ENCODE data around the gene CBX3. TPM values are rescaled to one million over a fixed set of nuclear protein-coding genes. Genes with fewer than 3 reads are reported as not detected.
A peak's percentile ranks its signal among the peaks of the same experiment; 100 is the strongest.

The CBX3 gene
- total RNA-seq, 1 donor from 2014 or later, result 148 TPM

- peak overlapping the region; percentile 100 for H3K4me3 Mint-ChIP-seq (ENCODE audit: unreplicated experiment)
- FAIRE-seq (no peak), DNase-seq (ENCODE audit: low read depth) (no peak)
- H2AFZ ChIP-seq (ENCODE audit: low read depth, low read length), result no peak overlapping the region
- no peak overlapping the region for H3K27ac Mint-ChIP-seq (ENCODE audit: unreplicated experiment)
- no peaks in the 10 kb centered on the region for H3K27me3 ChIP-seq (ENCODE audit: insufficient read depth, low read length)
- H4K20me1 ChIP-seq (ENCODE audit: insufficient read depth, low read length), result peaks cover 100% of the 10 kb centered on the region
- H3K79me2 ChIP-seq (ENCODE audit: insufficient read depth, low read length), result peaks cover 96% of the 10 kb centered on the region
- H3K9me3 Mint-ChIP-seq (ENCODE audit: unreplicated experiment), result peaks cover 2% of the 10 kb centered on the region
- no peak overlapping the region for H3K27ac ChIP-seq (ENCODE audit: low read depth, low read length)
- H3K9me3 ChIP-seq (ENCODE audit: insufficient read depth, low read depth, low read length), result no peaks in the 10 kb centered on the region
- peaks cover 61% of the 10 kb centered on the region for H3K36me3 ChIP-seq (ENCODE audit: insufficient read depth, low read length)
- H3K4me2 ChIP-seq (ENCODE audit: low read length), result no peak overlapping the region
- peaks cover 15% of the 10 kb centered on the region for H3K4me1 ChIP-seq (ENCODE audit: insufficient read depth, low read length)
- H3K4me1 Mint-ChIP-seq (ENCODE audit: low read depth, unreplicated experiment), result peaks cover 48% of the 10 kb centered on the region
- H3K27me3 Mint-ChIP-seq (ENCODE audit: low read depth, unreplicated experiment), result no peaks in the 10 kb centered on the region
- H3K9ac ChIP-seq (ENCODE audit: low read length), result no peak overlapping the region
- peaks cover 43% of the 10 kb centered on the region for H3K36me3 Mint-ChIP-seq (ENCODE audit: low read depth, unreplicated experiment)
- no peak overlapping the region for H3K4me3 ChIP-seq (ENCODE audit: insufficient read depth, low read depth, low read length)
- no peak for TF ChIP-seq EZH2 (IDR thresholded peaks at IDR 0.05; ENCODE audit: insufficient read depth, low read length)
- TF ChIP-seq, protein P1, sequence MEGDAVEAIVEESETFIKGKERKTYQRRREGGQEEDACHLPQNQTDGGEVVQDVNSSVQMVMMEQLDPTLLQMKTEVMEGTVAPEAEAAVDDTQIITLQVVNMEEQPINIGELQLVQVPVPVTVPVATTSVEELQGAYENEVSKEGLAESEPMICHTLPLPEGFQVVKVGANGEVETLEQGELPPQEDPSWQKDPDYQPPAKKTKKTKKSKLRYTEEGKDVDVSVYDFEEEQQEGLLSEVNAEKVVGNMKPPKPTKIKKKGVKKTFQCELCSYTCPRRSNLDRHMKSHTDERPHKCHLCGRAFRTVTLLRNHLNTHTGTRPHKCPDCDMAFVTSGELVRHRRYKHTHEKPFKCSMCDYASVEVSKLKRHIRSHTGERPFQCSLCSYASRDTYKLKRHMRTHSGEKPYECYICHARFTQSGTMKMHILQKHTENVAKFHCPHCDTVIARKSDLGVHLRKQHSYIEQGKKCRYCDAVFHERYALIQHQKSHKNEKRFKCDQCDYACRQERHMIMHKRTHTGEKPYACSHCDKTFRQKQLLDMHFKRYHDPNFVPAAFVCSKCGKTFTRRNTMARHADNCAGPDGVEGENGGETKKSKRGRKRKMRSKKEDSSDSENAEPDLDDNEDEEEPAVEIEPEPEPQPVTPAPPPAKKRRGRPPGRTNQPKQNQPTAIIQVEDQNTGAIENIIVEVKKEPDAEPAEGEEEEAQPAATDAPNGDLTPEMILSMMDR (IDR thresholded peaks at IDR 0.05; ENCODE audit: insufficient read depth, low read depth, low read length), result no peak
Measured at GRCh38 chr7:26195182-26195581, 6.4 kb upstream of the CBX3 start.

GRCh38 chr7:26195867-26196657 lies 5.5 kb upstream of the CBX3 start:
- peaks cover 45% of the 10 kb centered on the region for H3K36me3 Mint-ChIP-seq (ENCODE audit: low read depth, unreplicated experiment)
- peak overlapping the region; percentile 2 for H3K4me3 ChIP-seq (ENCODE audit: insufficient read depth, low read depth, low read length)
- peaks cover 2% of the 10 kb centered on the region for H3K9me3 Mint-ChIP-seq (ENCODE audit: unreplicated experiment)
- no peak overlapping the region for H3K27ac ChIP-seq (ENCODE audit: low read depth, low read length)
- peaks cover 52% of the 10 kb centered on the region for H3K36me3 ChIP-seq (ENCODE audit: insufficient read depth, low read length)
- H3K79me2 ChIP-seq (ENCODE audit: insufficient read depth, low read length), result peaks cover 95% of the 10 kb centered on the region
- H3K4me2 ChIP-seq (ENCODE audit: low read length), result peak overlapping the region; percentile 86
- H3K27me3 ChIP-seq (ENCODE audit: insufficient read depth, low read length), result no peaks in the 10 kb centered on the region
- no peaks in the 10 kb centered on the region for H3K27me3 Mint-ChIP-seq (ENCODE audit: low read depth, unreplicated experiment)
- H3K27ac Mint-ChIP-seq (ENCODE audit: unreplicated experiment), result peak overlapping the region; percentile 6
- TF ChIP-seq, protein P1 (IDR thresholded peaks at IDR 0.05; ENCODE audit: insufficient read depth, low read depth, low read length), result no peak
- TF ChIP-seq EZH2 (IDR thresholded peaks at IDR 0.05; ENCODE audit: insufficient read depth, low read length), result no peak
- FAIRE-seq, result no peak
- peak overlapping the region; percentile 100 for H3K9ac ChIP-seq (ENCODE audit: low read length)
- peaks cover 94% of the 10 kb centered on the region for H4K20me1 ChIP-seq (ENCODE audit: insufficient read depth, low read length)
- DNase-seq (ENCODE audit: low read depth), result no peak
- peaks cover 15% of the 10 kb centered on the region for H3K4me1 ChIP-seq (ENCODE audit: insufficient read depth, low read length)
- H3K9me3 ChIP-seq (ENCODE audit: insufficient read depth, low read depth, low read length), result no peaks in the 10 kb centered on the region
- peaks cover 43% of the 10 kb centered on the region for H3K4me1 Mint-ChIP-seq (ENCODE audit: low read depth, unreplicated experiment)
- H2AFZ ChIP-seq (ENCODE audit: low read depth, low read length), result no peak overlapping the region
- peak overlapping the region; percentile 100 for H3K4me3 Mint-ChIP-seq (ENCODE audit: unreplicated experiment)
